Calu3 (cell line): ENCODE results near the gene GPC3. TPM values are rescaled to one million over a fixed set of nuclear protein-coding genes. Genes with fewer than 3 reads are reported as not detected.
A peak's percentile ranks its signal among the peaks of the same experiment; 100 is the strongest.

Source experiments
- Bru-seq: library from RNA; stranded (reverse); fragments of 400-500 nt; gene quantifications from one replicate; lab custom pipeline; 2021; lab: Mats Ljungman, UMichigan
- BruChase-seq, 2 experiments: library from RNA; stranded (reverse); fragments of 400-500 nt; gene quantifications; one replicate each; lab custom pipeline; 2021; lab: Mats Ljungman, UMichigan
- BruUV-seq: library from RNA; stranded (reverse); fragments of 400-500 nt; replicated peaks from 2 replicates; lab custom pipeline; 2021; lab: Mats Ljungman, UMichigan
- CTCF ChIA-PET: fragments of 300-600 bp; sonication (Branson Sonifier 250); formaldehyde crosslinking; loops from one replicate; lab custom pipeline; 2022; ENCODE audit warnings: antibody characterized with exemption; lab: Charles Lee
- DNase-seq: peaks from one replicate; pipeline ENCODE4 v3.0.0; 2022
- H3K27ac Mint-ChIP-seq: one replicate; pipeline ENCODE4 v1.8.0; 2022; ENCODE audit warnings: mixed read lengths; ENCODE audit not compliant: unreplicated experiment
- H3K27me3 Mint-ChIP-seq: one replicate; pipeline ENCODE4 v1.8.0; 2022; ENCODE audit warnings: mixed read lengths; ENCODE audit not compliant: unreplicated experiment
- H3K36me3 Mint-ChIP-seq: one replicate; pipeline ENCODE4 v1.8.0; 2022; ENCODE audit warnings: mild to moderate bottlenecking, moderate library complexity, mixed read lengths; ENCODE audit not compliant: insufficient read depth, unreplicated experiment
- H3K4me1 Mint-ChIP-seq: one replicate; pipeline ENCODE4 v1.8.0; 2022; ENCODE audit warnings: mild to moderate bottlenecking, low read depth, mixed read lengths; ENCODE audit not compliant: unreplicated experiment
- H3K4me3 Mint-ChIP-seq: one replicate; pipeline ENCODE4 v1.8.0; 2022; ENCODE audit warnings: mild to moderate bottlenecking, low read depth, moderate library complexity, mixed read lengths; ENCODE audit not compliant: unreplicated experiment
- H3K9me3 Mint-ChIP-seq: one replicate; pipeline ENCODE4 v1.8.0; 2022; ENCODE audit warnings: low read depth, mixed read lengths; ENCODE audit not compliant: unreplicated experiment
- intact Hi-C: fragments of 100-400 bp; cut with micrococcal nuclease; formaldehyde crosslinking; loops from one replicate; pipeline ENCODE4 v1.10.0; 2022; ENCODE audit not compliant: unreplicated experiment
- long read RNA-seq: library from polyadenylated mRNA; stranded (forward); transcript quantifications from one replicate; pipeline ENCODE4 v2.0.0, GENCODE V29; 2022
- total RNA-seq: library from RNA; stranded (reverse); gene quantifications from 2 replicates; pipeline ENCODE4 v1.2.3, GENCODE V29; 2022
- TF ChIP-seq, protein P1 (sequence below): fragments of 200-600 bp; IDR thresholded peaks from one replicate; pipeline ENCODE4 v1.8.0; 2022; ENCODE audit warnings: antibody characterized with exemption; ENCODE audit not compliant: unreplicated experiment

Gene GPC3
- total RNA-seq (2.3 and 4.0 TPM in 2 replicates), Bru-seq, nascent RNA (percentile 22 among the genes with signal in this experiment), BruChase-seq, experiment 1, labeled RNA remaining after a 6-hour chase (percentile 14 among the genes with signal in this experiment), BruChase-seq, experiment 2, labeled RNA remaining after a 2-hour chase (percentile 12 among the genes with signal in this experiment)
- long read RNA-seq, transcript GPC3-201 (8 exons, 2,568 nt) = major isoform, 9 of 9 reads
- long read RNA-seq, partial matches to known transcripts = 0 of 9 reads
- long read RNA-seq, other reads (novel, unspliced or antisense) = 0 of 9 reads

GRCh38 chrX:133985164-133985966 is at the start of gene GPC3:
TSS of gene GPC3 (minus strand) at chrX:133985594.
- Mint-ChIP-seq H3K4me1 (no peaks in the 10 kb centered on the region), H3K27ac (no peak within 1 kb of the TSS), H3K9me3 (no peaks in the 10 kb centered on the region), H3K36me3 (peaks cover 4% of the 10 kb centered on the region), H3K27me3 (peaks cover 16% of the 10 kb centered on the region), H3K4me3 (peak within 1 kb of the TSS; percentile 73)
- peak; percentile 55 for DNase-seq
- CTCF ChIA-PET = no interaction called here
- intact Hi-C loops = no loop called here
- no TSS peak for BruUV-seq
- TF ChIP-seq, protein P1, sequence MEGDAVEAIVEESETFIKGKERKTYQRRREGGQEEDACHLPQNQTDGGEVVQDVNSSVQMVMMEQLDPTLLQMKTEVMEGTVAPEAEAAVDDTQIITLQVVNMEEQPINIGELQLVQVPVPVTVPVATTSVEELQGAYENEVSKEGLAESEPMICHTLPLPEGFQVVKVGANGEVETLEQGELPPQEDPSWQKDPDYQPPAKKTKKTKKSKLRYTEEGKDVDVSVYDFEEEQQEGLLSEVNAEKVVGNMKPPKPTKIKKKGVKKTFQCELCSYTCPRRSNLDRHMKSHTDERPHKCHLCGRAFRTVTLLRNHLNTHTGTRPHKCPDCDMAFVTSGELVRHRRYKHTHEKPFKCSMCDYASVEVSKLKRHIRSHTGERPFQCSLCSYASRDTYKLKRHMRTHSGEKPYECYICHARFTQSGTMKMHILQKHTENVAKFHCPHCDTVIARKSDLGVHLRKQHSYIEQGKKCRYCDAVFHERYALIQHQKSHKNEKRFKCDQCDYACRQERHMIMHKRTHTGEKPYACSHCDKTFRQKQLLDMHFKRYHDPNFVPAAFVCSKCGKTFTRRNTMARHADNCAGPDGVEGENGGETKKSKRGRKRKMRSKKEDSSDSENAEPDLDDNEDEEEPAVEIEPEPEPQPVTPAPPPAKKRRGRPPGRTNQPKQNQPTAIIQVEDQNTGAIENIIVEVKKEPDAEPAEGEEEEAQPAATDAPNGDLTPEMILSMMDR = no peak

GRCh38 chrX:134032441-134032840 is 47.0 kb upstream of the GPC3 start:
- Mint-ChIP-seq H3K4me1 (no peaks in the 10 kb centered on the region), H3K4me3 (no peak overlapping the region), H3K9me3 (no peaks in the 10 kb centered on the region), H3K36me3 (no peaks in the 10 kb centered on the region), H3K27ac (no peak overlapping the region), H3K27me3 (no peaks in the 10 kb centered on the region)
- TF ChIP-seq, protein P1 = no peak
- DNase-seq = no peak
- intact Hi-C loops = loop anchor here (10.0 kb wide), 1 partner anchor 112 kb away; no protein-coding TSS in a partner anchor
- CTCF ChIA-PET = no interaction called here
- no TSS peak for BruUV-seq

- Mint-ChIP-seq H3K27me3 (no peaks in the 10 kb centered on the region), H3K36me3 (no peaks in the 10 kb centered on the region), H3K4me1 (peaks cover 9% of the 10 kb centered on the region), H3K4me3 (peak overlapping the region; percentile 53), H3K9me3 (no peaks in the 10 kb centered on the region), H3K27ac (no peak overlapping the region)
- CTCF ChIA-PET = interaction anchor here (0.7 to 1.7 kb wide), 8 partner anchors 8 to 329 kb away, joined by 3 to 14 read pairs (median 4); no protein-coding TSS in a partner anchor
- DNase-seq = peak; percentile 64
- BruUV-seq = no TSS peak
- TF ChIP-seq, protein P1 = peak; percentile 60
- intact Hi-C loops = loop anchor here (1.0 to 10.0 kb wide), 3 partner anchors 182 to 329 kb away; no protein-coding TSS in a partner anchor
Observed at GRCh38 chrX:134026565-134027311, 41.3 kb upstream of the GPC3 start.
